GM21529 (cell line): ENCODE data around the gene AKAIN1.

Experiments
- ATAC-seq: cut with Tn5 transposase; IDR thresholded peaks from one replicate; pipeline ENCODE4 v1.9.1; 2021; ENCODE audit not compliant: unreplicated experiment

Gene AKAIN1

DNA sequence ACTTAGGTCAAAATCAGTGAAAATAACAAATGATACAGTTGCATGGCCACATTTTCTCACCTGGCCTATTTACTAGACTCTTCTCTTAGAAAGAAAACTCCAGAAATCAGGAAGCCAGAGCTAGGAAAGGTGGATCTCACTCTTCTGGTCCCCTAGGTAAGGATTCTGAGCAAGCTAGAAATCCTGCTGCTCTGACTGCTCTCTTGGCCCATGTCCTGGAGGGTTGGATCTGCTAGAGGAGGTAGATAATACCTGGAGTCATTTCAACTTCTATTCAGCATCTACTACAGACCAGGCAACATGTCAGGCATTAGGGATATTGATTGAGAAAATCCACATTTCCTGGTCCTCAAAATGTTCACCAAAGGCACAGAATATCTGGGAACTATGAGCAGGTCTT is 34.9 kb downstream of the AKAIN1 start:
- no peak for ATAC-seq

DNA sequence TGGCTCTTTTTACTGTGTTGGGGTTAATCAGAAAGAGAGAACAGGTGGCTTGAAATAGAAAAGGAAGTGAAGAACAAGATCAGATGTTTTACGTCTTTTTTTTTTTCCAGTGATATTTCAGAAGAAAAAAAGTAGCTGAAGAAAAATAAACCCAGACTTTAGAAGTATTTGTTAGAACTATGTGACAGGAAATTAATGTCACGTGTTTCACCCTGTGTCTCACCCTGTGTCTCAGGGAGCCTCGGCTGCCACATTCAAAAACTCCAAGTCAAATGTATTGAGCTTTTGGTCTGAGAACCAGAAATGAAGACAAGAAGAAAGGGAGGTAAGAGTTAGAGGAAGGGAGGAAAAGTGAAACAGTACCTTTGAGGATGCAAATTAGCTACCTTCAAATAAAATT is 38.0 kb downstream of the AKAIN1 start:
- ATAC-seq: no peak

DNA sequence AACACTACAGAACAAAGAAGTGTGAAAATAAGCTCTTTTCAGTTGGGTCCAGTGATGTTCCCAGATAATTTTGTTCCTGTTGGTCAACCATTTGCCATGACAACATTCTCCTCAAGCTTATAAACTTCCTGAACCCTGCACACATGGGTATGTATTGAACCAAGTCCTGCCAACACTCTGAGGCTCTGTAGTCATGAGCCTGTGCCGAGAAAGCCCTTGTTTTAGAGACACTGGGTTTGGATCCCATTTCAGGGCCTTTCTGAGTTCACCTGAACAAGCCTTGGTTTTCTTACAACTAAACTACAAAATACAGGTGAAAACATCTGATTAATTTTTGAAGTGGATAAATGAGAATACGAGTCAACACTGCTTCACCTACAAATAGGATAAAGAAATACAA is 38.5 kb downstream of the AKAIN1 start:
- ATAC-seq: no peak

DNA sequence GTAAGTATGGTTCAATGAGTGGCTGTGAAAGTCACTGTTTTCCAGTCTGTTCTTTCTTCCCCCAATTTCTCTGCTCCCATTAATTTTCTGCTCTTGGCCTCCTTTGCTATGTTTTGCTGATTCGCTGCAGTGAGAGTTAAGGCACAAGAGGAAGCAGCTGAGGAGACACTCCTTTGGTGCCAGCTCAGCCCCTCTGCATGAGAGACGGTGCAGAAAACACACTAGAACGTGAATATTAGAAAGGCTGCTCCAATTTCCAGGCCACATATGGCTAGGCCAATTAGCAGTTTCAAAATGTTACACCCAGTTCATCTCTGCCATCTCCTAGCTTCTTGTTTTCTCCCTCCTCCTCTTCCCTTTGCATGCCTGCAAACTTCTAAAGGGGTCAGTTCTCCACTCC is 38.9 kb downstream of the AKAIN1 start:
- ATAC-seq: no peak

DNA sequence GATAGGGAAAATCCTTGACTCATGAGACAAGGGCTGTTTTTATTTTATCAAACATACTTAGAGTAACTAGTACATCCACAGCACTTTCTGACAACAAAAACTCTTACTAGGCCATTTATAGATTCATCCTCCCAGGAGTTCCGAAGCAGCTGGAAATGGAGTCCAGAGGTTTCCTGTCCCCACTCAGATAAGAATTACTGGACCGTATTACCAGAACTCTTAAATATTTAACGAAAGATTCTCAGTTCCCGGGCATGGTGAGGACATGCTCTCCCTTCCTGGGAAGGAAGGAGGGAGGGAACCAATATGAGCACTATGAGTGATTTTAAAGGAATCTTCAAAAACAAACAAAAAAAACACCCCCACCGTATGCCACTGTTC is 41.2 kb downstream of the AKAIN1 start:
- no peak for ATAC-seq

DNA sequence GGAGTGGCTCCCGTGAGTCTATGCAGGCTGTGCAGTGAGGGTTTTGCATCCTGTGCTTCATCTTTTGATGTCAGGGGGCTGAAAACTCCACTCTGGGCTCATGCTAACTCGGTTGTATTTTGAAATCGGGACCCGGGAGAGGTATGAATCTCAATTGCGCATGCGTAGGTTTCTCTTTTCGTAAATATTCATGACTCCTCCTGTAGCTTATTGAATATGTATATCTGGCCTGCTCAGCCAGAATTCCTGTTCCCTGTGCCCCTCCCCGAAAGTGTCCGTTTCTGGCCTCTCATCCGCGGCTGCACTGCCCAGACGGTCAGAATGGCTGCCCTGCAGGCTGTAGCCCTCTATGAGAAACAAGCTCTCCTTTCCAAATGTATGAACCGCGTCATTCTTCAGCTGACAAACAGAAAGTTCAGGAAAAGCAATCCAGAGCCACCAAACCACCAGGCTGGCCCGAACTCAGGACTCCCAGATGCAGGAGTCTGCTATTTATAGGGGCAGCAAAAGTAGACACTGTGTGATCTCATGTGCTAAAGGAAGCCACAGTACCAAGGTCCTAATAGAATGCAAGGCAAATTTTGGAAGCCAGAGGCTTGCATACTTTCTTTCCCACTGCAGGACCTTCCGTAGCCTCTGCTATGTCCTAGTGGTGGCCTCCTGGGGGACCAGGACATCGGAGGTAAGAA is 41.7 kb downstream of the AKAIN1 start:
- no peak for ATAC-seq

DNA sequence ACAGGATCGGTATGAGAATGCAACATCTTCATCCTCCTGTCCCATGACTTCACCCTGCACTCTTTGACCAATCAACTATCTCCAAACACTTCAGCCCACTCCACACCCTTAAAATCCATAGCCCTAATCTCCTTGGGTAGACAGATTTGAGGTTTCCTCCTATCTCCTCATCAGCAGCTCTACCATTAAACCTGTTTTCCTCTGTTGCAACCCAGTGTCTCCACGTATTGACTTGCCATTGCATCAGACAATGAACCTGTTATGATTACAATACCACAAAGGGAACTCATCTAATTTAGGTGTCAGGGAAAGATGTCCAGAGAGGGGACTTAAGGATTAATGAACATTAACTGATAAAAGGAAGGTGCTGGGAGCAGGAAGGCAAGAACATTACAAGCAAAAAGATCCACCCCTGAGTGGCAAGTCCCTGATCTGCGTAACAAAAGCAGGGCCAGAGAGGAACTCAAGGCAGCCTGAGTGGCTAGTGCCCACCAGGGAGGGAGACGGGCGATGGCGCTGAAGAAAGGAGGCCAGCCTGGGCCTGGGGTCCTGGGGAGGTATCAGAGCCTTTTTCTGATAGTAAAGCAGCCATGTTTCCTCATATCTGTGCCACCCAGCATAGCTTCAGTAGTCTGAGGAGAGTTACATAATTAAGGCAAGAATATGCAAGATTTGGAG is 44.6 kb downstream of the AKAIN1 start:
- no peak for ATAC-seq

DNA sequence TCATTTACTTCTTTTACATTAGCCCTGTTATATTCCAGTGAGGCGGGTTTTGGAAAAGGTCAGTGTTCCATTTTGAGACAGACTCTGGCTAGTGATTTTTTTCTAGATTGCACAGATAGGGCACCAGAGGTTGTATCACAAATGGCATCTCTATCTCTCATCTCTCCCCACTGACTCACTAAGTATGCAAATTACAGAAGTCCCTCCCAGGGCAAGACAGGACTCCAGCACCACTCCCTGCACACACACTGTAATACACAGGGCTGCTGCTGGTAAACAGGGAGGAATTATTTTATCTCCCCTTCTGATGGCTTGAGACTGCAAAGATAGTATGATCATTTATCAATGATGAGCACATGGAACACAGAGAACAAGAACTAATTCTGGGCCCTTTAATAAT is 46.2 kb downstream of the AKAIN1 start:
- ATAC-seq: no peak

DNA sequence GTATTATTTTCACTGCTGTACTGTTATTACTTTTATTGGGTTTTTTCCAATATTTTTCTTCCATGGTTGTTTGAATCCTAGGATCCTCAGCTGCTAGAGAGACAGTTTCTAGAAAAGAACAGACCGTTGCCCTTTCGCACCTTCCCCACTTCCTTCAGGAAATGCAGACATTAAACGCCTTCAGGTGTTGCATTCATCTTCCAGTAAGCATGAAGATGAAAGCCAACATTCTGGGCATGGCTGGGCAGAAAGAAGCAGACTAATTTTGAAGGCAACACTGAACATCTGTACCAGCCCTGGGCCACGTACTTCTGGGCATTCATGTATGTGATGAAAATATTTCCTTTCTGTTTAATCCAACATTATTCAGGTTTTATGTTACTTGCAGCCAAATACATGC is 51.0 kb downstream of the AKAIN1 start:
- ATAC-seq: no peak

DNA sequence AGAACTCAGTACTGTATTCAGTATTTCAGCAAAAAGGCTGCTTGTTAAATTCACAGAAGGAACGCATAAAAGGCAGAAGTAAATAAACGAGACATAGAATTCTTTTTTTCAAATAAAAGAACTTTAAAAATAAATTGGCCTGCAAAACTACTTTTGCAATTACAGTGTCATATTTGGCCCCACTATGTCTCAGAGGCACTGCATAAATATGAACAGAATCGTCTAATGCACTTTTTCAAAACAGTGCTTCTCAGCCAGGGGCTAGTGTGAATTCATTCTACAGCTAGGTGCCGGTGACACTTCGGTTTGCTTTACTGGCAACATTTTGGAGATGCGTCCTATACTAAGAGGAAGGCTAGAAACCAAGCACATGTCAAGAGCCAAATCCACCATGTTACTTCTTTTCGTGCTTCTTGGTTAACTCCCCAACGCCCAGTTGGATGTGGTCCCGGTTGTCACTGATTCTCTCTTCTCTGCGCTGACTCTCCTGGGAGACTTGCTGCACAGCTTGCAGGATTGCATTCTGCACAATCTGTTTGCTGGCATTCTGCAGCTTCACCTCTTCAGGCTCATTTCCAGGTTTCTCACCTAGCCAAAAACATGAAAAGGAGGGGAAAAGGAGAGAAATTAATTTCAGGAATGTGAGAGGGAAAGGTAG is 51.8 kb downstream of the AKAIN1 start:
- ATAC-seq: no peak

DNA sequence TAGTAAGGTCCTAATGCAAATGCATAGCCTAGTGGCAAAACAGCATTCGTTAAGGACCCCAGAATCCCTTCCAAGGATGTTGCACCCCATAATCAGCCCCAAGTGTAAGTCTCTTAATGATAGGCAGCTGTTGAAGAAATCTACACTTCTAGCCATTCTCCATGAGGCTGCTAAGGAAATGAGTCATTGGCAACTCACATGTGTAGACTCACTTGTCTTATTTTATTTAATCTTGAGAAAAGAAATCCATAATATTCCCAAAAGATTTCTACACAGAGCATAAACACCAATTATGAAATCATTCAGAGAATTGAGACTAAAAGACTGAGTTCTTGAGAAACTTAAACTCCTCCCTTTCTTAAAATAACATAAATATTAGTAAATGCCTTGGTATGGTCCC is 52.4 kb downstream of the AKAIN1 start:
- no peak for ATAC-seq

DNA sequence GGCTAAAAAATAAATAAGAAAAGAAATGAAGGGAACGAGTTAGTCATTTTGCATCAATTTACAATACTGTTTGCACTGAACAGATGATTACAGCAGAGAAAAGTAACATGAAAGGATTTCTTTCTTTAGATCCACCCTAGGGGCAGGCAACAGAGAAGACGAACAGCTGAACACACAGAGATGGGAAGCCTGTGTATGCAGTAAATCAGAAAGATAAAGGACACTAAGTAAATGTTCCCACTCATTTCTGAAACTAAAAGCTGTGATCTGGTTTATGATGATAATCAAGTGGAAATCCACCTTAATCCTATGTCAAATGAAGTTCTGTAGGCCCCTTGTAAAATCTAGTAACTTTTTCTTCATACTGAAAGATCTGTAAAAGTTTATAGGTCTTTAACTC is 54.2 kb downstream of the AKAIN1 start:
- ATAC-seq: no peak

DNA sequence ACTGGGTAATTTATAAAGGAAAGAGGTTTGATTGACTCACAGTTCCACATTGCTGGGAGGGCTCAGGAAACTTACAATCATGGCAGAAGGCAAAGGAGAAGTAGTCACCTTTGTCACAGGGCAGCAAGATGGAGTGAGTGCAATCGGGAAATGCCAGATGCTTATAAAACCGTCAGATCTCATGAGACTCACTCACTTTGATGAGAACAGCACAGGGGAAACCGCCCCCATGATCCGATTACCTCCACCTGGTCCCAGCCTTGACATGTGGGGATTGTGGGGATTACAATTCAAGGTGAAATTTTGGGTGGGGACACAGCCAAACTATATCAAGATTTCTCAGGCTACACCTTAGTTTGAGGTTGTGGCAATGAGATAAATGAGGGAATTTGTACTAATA is 54.9 kb downstream of the AKAIN1 start:
- no peak for ATAC-seq

DNA sequence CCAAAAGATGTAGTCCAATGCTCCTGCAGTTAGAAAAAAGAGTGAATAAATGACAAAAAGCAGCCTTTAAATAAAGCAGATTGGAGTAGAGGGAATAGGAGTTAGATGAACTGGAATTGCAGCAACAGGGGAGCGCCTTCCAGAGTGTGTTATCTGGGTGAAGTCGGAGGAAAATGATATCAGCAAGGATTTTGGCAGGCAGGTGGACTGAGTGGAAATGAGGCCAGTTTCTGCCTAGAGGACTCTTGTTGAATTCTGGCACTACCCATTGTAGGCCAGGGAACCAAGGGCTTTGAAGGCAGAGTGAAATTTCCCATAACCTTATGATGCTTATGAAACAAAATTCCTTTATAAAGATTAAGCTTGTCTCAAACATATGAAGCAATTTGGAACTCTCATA is 59.8 kb downstream of the AKAIN1 start:
- ATAC-seq: no peak

DNA sequence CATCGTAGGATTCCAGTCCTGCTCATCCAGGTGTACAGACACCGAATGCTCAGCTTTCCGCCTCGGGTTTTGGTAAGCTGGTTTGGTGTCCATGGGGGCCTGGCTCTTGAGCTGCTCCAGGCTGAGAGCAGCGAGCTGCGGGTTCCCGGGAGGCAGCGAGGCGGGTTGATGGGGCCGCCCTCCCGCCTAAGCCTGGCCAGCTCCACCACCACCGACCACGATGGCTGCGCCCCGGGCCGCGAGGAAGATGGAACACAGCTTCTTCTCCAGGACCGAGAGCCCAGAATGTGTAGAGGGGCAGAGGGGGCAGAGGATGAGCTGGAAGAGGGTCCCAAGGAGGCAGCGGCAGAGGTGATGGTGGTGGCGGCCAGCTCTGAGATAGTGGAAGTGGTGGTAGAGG is 64.1 kb downstream of the AKAIN1 start:
- ATAC-seq: no peak

DNA sequence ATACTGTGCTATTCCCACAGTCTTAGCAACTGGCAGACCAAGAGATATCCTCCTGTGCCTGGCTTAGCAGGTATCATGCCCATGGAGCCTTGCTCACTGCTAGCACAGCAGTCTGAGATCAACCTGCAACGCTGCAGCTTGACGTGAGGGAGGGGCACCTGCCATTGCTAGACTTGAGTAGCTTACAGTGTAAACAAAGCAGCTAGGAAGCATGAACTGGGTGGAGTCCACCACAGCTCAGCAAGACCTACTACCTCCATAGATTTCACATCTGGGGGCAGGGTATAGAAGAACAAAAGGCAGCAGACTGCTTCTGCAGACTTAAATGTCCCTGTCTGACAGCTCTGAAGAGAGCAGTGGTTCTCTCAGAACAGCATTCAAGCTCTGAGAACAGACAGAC is 74.8 kb downstream of the AKAIN1 start:
- ATAC-seq: no peak

DNA sequence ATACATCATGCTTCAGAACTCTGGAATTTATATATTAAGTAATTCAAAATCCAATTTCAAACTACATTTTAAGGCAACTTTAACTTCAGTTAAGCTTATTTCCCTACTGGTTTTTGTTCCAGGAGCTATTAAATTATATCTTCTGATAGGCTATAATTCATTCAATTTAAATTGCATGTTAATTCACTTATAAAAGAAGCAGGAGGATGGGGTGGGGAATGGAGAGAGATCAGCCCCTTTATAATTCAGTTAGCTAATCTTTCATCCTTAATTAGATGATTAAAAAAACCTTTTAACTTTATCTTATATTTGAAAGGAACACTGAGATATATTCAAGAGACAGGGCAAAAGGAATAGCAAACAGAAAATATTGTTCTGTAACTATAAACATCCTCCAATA is 86.8 kb downstream of the AKAIN1 start:
- no peak for ATAC-seq

DNA sequence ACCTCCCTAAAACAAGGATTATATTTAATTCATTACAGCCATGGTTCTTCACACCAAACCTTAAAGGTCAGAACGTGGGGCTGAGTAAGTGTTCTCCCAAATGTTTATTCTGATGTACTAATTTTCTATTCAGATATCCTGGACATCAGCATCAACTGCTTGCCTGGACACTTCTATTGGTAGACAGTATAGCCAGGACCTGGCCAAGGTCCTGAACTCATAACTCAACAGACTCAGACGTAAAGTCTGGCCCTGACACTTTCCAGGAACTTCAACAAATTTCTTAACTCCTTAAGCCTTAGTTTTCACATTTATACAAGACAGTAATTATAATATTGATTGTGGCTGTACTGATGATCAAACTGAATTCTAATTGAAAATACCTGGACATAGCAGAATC is 89.1 kb downstream of the AKAIN1 start:
- ATAC-seq: no peak

DNA sequence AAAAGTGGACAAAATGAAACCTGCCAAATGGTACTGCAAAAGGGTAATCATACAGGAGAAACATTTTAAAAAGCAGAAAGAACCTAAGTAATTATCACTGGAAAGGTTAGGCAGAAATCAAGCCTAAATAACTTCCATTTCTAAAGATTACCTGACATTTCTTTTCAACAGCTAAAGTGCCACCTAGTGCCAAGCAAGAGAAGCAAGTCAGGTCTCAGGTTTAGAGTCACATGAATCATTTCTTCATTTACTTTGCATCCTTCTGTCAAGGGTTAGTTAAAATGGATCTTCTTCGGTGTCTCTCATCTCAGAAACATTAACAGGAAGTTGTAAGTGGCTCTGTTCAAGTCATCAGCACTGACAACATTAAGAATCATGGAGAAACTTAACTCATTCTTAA is 90.3 kb downstream of the AKAIN1 start:
- no peak for ATAC-seq

DNA sequence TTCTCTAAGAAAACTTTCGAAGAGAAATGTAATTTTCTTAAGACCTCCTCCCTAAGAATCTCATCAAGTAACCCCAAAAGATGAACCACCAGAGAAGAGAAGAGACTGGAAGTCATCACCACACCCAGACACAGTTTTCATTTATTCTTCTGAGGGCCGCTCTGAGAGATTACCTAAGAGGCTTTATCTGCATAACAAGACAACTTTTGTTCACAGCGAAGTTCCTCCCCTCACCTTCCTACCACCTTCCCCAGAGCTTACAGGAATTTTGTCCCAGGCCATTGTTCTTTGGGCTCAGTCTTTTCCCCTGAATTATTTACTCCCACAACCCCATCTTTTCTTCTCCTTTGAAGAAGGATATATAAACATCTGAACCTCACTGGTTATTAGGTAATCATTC is 92.8 kb downstream of the AKAIN1 start:
- no peak for ATAC-seq

DNA sequence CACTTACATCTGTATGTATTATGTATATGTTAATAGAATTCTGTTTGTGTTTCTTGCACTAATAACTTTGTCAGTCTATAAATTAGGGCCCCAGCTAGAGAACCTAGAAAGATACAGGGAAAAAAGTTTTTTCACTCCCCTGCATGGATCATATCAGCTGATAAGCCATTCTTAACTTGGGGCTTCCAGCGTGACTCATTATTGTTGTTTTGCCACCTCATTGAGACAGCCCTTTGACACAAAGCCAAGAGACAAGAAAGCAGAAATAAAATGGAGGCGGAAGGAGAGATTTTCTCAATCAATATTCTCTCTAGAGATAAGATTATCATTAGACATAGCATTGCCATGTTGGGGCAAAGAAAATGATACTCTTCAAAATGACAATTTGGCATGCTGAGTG is 93.4 kb downstream of the AKAIN1 start:
- no peak for ATAC-seq

DNA sequence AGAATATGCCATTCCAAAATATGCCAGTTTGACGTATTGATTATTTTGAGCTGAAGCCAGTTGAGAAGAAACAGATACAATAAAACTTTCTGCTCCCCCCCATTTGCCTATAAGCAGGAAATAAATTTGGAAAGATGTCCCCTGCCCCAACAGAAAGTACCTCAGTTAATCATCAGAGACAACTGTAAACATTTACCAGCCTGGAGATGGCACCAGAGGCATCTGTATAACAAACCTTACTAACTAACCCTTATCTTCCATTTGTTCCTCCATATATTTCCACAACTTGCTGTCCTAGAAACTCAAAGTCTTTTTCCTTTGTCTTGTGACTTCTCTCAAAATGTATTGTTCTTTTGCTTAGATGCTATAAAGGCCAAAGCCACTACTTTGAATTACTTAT is 93.8 kb downstream of the AKAIN1 start:
- ATAC-seq: no peak
